ENCODE data around the gene PRRG2.

The PRRG2 gene

GRCh38 chr19:49555600-49556411, 25.3 kb upstream of the PRRG2 start:
- H3K79me2 ChIP-seq (ENCODE audit: insufficient read depth, low read depth): no peaks in the 10 kb centered on the region
- no peaks in the 10 kb centered on the region for H3K36me3 ChIP-seq (ENCODE audit: insufficient read depth)
- H3K27me3 ChIP-seq (ENCODE audit: insufficient read depth, low read depth): no peaks in the 10 kb centered on the region
- peaks cover 1% of the 10 kb centered on the region for H3K4me1 ChIP-seq (ENCODE audit: low read depth, poor library complexity, severe bottlenecking)
- no peak overlapping the region for H3K9ac ChIP-seq
- H2AFZ ChIP-seq (ENCODE audit: low read depth): no peak overlapping the region
- TF ChIP-seq, protein P1, sequence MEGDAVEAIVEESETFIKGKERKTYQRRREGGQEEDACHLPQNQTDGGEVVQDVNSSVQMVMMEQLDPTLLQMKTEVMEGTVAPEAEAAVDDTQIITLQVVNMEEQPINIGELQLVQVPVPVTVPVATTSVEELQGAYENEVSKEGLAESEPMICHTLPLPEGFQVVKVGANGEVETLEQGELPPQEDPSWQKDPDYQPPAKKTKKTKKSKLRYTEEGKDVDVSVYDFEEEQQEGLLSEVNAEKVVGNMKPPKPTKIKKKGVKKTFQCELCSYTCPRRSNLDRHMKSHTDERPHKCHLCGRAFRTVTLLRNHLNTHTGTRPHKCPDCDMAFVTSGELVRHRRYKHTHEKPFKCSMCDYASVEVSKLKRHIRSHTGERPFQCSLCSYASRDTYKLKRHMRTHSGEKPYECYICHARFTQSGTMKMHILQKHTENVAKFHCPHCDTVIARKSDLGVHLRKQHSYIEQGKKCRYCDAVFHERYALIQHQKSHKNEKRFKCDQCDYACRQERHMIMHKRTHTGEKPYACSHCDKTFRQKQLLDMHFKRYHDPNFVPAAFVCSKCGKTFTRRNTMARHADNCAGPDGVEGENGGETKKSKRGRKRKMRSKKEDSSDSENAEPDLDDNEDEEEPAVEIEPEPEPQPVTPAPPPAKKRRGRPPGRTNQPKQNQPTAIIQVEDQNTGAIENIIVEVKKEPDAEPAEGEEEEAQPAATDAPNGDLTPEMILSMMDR (conservative IDR thresholded peaks at IDR 0.05; ENCODE audit: low read depth, low read length): no peak
- H3K4me3 ChIP-seq (IDR thresholded peaks at IDR 0.05; ENCODE audit: insufficient read depth, low read depth, low read length): no peak overlapping the region
- no peak overlapping the region for H3K27ac ChIP-seq
- no peak overlapping the region for H3K4me2 ChIP-seq
- no peaks in the 10 kb centered on the region for H4K20me1 ChIP-seq (ENCODE audit: insufficient read depth)

- TF ChIP-seq, protein P1 (conservative IDR thresholded peaks at IDR 0.05; ENCODE audit: low read depth, low read length): no peak
- H4K20me1 ChIP-seq (ENCODE audit: insufficient read depth): no peaks in the 10 kb centered on the region
- H2AFZ ChIP-seq (ENCODE audit: low read depth): no peak overlapping the region
- no peak overlapping the region for H3K4me3 ChIP-seq (IDR thresholded peaks at IDR 0.05; ENCODE audit: insufficient read depth, low read depth, low read length)
- H3K4me2 ChIP-seq: no peak overlapping the region
- H3K9ac ChIP-seq: no peak overlapping the region
- peaks cover 10% of the 10 kb centered on the region for H3K4me1 ChIP-seq (ENCODE audit: low read depth, poor library complexity, severe bottlenecking)
- H3K36me3 ChIP-seq (ENCODE audit: insufficient read depth): no peaks in the 10 kb centered on the region
- no peak overlapping the region for H3K27ac ChIP-seq
- H3K27me3 ChIP-seq (ENCODE audit: insufficient read depth, low read depth): no peaks in the 10 kb centered on the region
- H3K79me2 ChIP-seq (ENCODE audit: insufficient read depth, low read depth): no peaks in the 10 kb centered on the region
Measured at GRCh38 chr19:49556412-49557398, 24.4 kb upstream of the PRRG2 start.

DNA sequence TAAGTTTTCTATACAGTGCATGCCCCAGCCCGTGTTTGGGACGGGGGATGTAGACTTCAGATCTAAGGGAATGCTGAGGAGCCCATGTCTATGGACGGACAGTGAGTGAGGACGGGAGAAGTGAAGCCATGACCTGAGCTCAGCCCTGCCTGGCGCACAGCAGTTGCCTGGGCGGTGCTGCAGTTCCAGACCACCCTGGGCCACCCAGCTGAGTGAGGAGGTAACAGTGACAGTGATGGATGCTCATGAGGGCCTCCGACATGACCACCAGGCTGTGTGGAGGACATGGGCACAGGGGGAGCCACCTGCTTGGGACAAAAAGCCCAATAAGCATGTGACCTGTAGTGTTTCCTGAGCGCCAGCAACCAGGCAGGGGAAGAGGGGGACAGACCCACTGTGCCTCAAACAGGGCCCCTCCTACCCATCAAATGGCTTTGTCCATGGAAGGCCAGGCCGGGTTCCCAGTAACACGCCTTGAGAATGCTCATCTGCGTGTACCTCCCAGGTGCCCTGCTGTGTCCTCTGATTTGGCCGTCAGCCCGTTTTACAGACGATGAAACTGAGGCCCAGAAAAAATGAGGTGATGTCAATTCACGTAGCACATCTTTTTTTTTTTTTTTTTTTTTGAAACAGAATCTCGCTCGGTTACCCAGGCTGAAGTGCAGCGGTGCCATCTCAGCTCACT, 23.3 kb upstream of the PRRG2 start:
- H3K79me2 ChIP-seq (ENCODE audit: insufficient read depth, low read depth): no peaks in the 10 kb centered on the region
- no peaks in the 10 kb centered on the region for H3K27me3 ChIP-seq (ENCODE audit: insufficient read depth, low read depth)
- TF ChIP-seq, protein P1 (conservative IDR thresholded peaks at IDR 0.05; ENCODE audit: low read depth, low read length): no peak
- no peak overlapping the region for H2AFZ ChIP-seq (ENCODE audit: low read depth)
- H3K4me1 ChIP-seq (ENCODE audit: low read depth, poor library complexity, severe bottlenecking): peaks cover 14% of the 10 kb centered on the region
- H3K4me3 ChIP-seq (IDR thresholded peaks at IDR 0.05; ENCODE audit: insufficient read depth, low read depth, low read length): no peak overlapping the region
- no peaks in the 10 kb centered on the region for H3K36me3 ChIP-seq (ENCODE audit: insufficient read depth)
- no peak overlapping the region for H3K27ac ChIP-seq
- no peak overlapping the region for H3K9ac ChIP-seq
- no peaks in the 10 kb centered on the region for H4K20me1 ChIP-seq (ENCODE audit: insufficient read depth)
- no peak overlapping the region for H3K4me2 ChIP-seq

DNA sequence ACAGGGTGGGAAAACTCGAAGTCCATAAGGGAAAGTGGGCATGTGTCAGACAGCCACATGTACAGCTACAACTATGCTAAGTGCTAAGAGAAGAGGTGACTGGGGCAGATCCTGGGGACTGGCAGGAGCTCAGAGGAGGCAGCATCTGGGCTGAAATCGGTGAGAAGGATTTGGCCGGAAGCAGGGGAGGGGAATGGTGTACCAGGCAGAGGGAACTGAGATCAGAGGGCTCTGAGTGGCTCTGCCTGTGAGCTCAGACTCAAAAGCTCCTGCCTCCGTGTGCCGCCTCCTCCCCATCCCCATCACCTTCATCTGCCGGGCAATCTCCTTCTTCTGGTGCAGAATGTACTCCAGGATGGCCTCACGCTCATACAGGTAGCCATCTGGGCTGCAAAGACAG, 22.5 kb upstream of the PRRG2 start:
- Histone ChIP-seq H3K27me3 (ENCODE audit: insufficient read depth, low read depth) (no peaks in the 10 kb centered on the region), H4K20me1 (ENCODE audit: insufficient read depth) (no peaks in the 10 kb centered on the region), H3K4me2 (no peak overlapping the region), H3K27ac (no peak overlapping the region), H3K79me2 (ENCODE audit: insufficient read depth, low read depth) (peaks cover 5% of the 10 kb centered on the region; the same call in 1 of the 2 replicates), H3K36me3 (ENCODE audit: insufficient read depth) (no peaks in the 10 kb centered on the region), H3K4me1 (ENCODE audit: low read depth, poor library complexity, severe bottlenecking) (peaks cover 21% of the 10 kb centered on the region), H2AFZ (ENCODE audit: low read depth) (no peak overlapping the region), H3K4me3 (IDR thresholded peaks at IDR 0.05; ENCODE audit: insufficient read depth, low read depth, low read length) (no peak overlapping the region), H3K9ac (no peak overlapping the region)
- TF ChIP-seq, protein P1 (conservative IDR thresholded peaks at IDR 0.05; ENCODE audit: low read depth, low read length): no peak
